Neural crest cell (in vitro differentiated cells): ENCODE measurements around the gene PDE10A. TPM values are rescaled to one million over a fixed set of nuclear protein-coding genes. Genes with fewer than 3 reads are reported as not detected.

Experiments
- DNase-seq: peaks from one replicate; pipeline ENCODE4 v3.0.0; 2021; ENCODE audit warnings: low read depth, mixed read lengths, low spot score
- H3K27ac Mint-ChIP-seq: one replicate; pipeline ENCODE4 v1.8.0; 2021; ENCODE audit warnings: mild to moderate bottlenecking, mixed read lengths; ENCODE audit not compliant: unreplicated experiment
- H3K27me3 Mint-ChIP-seq: 2 replicates; pipeline ENCODE4 v1.8.0; 2021; ENCODE audit warnings: low read depth, mild to moderate bottlenecking, mixed read lengths
- H3K36me3 Mint-ChIP-seq: 2 replicates; pipeline ENCODE4 v1.8.0; 2021; ENCODE audit warnings: low read depth, mild to moderate bottlenecking, mixed read lengths
- H3K4me1 Mint-ChIP-seq: 2 replicates; pipeline ENCODE4 v1.8.0; 2021; ENCODE audit warnings: mixed read lengths
- H3K4me3 Mint-ChIP-seq: one replicate; pipeline ENCODE4 v1.8.0; 2021; ENCODE audit warnings: mild to moderate bottlenecking, mixed read lengths
- H3K9me3 Mint-ChIP-seq: 2 replicates; pipeline ENCODE4 v1.8.0; 2021; ENCODE audit warnings: mixed read lengths
- total RNA-seq: library from RNA; stranded (reverse); gene quantifications from 2 replicates; pipeline ENCODE4 v1.2.1, GENCODE V29; 2021
- TF ChIP-seq, protein P1 (sequence below): fragments of 200-600 bp; sonication (generic); conservative IDR thresholded peaks from 2 replicates; pipeline ENCODE4 v1.5.0; 2021; ENCODE audit warnings: antibody characterized with exemption, mild to moderate bottlenecking

PDE10A gene
- total RNA-seq, 1 donor from 2014 or later, result 26.2 TPM

DNA sequence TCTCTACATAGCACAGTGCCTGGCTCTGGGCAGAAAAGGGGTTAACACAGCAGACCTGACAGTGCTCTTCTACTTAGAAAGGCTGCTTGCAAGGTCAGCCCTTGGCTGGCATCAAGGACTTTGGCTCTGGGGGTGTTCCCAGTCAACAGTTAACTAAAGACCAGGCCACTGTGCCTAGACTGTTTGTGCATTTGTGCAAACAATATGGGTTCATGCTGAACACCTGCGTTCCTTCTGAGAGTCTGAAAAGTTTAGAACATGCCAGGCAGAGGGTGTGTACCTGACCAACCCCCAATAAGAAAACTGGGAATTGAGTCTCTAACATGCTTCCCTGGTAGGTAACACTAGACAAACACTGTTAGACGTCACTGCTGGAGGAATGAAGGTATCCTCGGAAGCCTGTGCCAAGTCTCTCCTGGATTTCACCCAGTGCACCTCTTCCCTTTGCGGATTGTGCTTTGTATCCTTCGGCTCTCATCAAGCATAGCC, 110.7 kb downstream of the PDE10A start:
- no peaks in the 10 kb centered on the region for H3K27me3 Mint-ChIP-seq
- H3K27ac Mint-ChIP-seq, result no peak overlapping the region
- H3K9me3 Mint-ChIP-seq, result peaks cover 4% of the 10 kb centered on the region
- no peak for DNase-seq
- peaks cover 5% of the 10 kb centered on the region for H3K36me3 Mint-ChIP-seq
- no peak overlapping the region for H3K4me3 Mint-ChIP-seq
- H3K4me1 Mint-ChIP-seq, result peaks cover 6% of the 10 kb centered on the region
- TF ChIP-seq, protein P1, sequence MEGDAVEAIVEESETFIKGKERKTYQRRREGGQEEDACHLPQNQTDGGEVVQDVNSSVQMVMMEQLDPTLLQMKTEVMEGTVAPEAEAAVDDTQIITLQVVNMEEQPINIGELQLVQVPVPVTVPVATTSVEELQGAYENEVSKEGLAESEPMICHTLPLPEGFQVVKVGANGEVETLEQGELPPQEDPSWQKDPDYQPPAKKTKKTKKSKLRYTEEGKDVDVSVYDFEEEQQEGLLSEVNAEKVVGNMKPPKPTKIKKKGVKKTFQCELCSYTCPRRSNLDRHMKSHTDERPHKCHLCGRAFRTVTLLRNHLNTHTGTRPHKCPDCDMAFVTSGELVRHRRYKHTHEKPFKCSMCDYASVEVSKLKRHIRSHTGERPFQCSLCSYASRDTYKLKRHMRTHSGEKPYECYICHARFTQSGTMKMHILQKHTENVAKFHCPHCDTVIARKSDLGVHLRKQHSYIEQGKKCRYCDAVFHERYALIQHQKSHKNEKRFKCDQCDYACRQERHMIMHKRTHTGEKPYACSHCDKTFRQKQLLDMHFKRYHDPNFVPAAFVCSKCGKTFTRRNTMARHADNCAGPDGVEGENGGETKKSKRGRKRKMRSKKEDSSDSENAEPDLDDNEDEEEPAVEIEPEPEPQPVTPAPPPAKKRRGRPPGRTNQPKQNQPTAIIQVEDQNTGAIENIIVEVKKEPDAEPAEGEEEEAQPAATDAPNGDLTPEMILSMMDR, result no peak

- Mint-ChIP-seq H3K36me3 (peaks cover 5% of the 10 kb centered on the region), H3K27me3 (no peaks in the 10 kb centered on the region), H3K4me3 (no peak overlapping the region), H3K27ac (no peak overlapping the region), H3K9me3 (peaks cover 4% of the 10 kb centered on the region), H3K4me1 (peaks cover 6% of the 10 kb centered on the region)
- no peak for DNase-seq
- TF ChIP-seq, protein P1, result no peak
Measured at GRCh38 chr6:165551828-165552227, 111.2 kb downstream of the PDE10A start.

- peaks cover 2% of the 10 kb centered on the region for H3K36me3 Mint-ChIP-seq
- H3K9me3 Mint-ChIP-seq, result no peaks in the 10 kb centered on the region
- H3K27me3 Mint-ChIP-seq, result no peaks in the 10 kb centered on the region
- H3K4me1 Mint-ChIP-seq, result peaks cover 7% of the 10 kb centered on the region
- no peak overlapping the region for H3K27ac Mint-ChIP-seq
- no peak for DNase-seq
- TF ChIP-seq, protein P1, result no peak
- no peak overlapping the region for H3K4me3 Mint-ChIP-seq
Measured at GRCh38 chr6:165548450-165548849, 114.6 kb downstream of the PDE10A start.

GRCh38 chr6:165545806-165546205, 117.2 kb downstream of the PDE10A start:
- peaks cover 7% of the 10 kb centered on the region for H3K4me1 Mint-ChIP-seq
- H3K36me3 Mint-ChIP-seq, result peaks cover 2% of the 10 kb centered on the region
- TF ChIP-seq, protein P1, result no peak
- H3K27ac Mint-ChIP-seq, result no peak overlapping the region
- no peaks in the 10 kb centered on the region for H3K9me3 Mint-ChIP-seq
- H3K4me3 Mint-ChIP-seq, result no peak overlapping the region
- no peaks in the 10 kb centered on the region for H3K27me3 Mint-ChIP-seq
- DNase-seq, result no peak

DNA sequence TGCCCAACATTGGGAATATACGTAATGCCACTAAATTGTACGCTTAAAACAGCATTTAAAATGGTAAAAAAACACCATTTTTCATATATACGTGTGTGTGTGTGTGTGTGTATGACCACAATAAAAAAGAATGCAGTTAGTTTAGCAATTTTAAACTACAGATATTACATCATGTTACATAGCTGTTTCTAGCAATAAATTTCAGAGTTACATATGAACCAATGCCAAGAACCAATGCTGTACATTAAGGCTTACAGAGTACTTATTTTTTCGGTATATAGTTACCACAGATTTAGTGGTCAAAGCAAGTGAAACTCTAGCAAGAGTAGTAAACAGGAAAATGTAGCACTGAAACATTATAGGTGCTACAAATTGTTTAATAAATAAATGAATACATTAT, 119.3 kb downstream of the PDE10A start:
- Mint-ChIP-seq H3K9me3 (no peaks in the 10 kb centered on the region), H3K36me3 (peaks cover under 1% of the 10 kb centered on the region), H3K27ac (no peak overlapping the region)

More for the DNA sequence above, 119.3 kb downstream of the PDE10A start:
- Mint-ChIP-seq H3K4me1 (peaks cover 7% of the 10 kb centered on the region), H3K27me3 (no peaks in the 10 kb centered on the region), H3K4me3 (no peak overlapping the region)
- TF ChIP-seq, protein P1, result no peak
- DNase-seq, result no peak
